UCSD-AML1 (cell line): Measurements from ENCODE around the gene EHD2.
"Not testable (repeated sequence)": the region's sequence is repeated elsewhere in the genome, so short reads cannot be mapped to it uniquely, and the experiment has no call there.

Experiments used
- DNase-seq: peaks from one replicate; lab custom pipeline; 2025; ENCODE audit not compliant: unreplicated experiment; lab: John Stamatoyannopoulos, UW

The EHD2 gene

DNA sequence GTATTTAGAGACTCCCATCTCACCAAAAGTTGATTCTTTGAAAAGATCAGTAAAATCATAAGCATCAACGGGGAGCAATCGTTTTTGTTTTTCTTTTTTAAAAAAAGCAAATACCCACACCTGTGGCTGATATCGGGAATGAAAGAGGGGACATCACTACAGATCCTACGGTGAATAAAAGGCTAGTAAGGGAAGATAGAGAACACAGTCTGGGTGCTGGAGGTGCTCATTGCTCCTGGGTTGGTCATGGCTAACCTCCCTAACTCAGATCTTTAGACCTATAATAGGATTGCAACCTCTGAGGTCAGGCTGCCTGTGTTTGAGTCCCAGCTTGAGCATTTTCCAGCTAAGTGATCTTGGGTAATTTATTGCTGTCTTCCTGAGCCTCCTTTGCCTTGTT is 1.1 kb downstream of the EHD2 start:
- DNase-seq, result no peak

DNA sequence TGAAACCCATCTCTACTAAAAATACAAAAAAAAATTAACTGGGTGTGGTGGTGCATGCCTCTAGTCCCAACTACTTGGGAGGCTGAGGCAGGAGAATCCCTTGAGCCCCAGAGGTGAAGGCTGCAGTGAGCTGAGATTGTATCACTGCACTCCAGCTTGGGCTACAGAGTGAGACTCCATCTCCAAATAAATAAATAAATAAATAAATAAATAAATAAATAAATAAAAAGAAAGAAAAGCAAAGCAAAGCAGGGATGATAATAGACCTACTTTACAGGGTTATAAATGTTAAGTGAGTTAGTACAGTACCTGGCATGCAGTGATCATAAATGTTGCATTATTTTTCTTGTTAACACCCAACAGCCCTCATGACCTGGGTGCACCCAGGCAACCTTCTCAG is 1.6 kb downstream of the EHD2 start:
- not testable (repeated sequence) for DNase-seq

DNA sequence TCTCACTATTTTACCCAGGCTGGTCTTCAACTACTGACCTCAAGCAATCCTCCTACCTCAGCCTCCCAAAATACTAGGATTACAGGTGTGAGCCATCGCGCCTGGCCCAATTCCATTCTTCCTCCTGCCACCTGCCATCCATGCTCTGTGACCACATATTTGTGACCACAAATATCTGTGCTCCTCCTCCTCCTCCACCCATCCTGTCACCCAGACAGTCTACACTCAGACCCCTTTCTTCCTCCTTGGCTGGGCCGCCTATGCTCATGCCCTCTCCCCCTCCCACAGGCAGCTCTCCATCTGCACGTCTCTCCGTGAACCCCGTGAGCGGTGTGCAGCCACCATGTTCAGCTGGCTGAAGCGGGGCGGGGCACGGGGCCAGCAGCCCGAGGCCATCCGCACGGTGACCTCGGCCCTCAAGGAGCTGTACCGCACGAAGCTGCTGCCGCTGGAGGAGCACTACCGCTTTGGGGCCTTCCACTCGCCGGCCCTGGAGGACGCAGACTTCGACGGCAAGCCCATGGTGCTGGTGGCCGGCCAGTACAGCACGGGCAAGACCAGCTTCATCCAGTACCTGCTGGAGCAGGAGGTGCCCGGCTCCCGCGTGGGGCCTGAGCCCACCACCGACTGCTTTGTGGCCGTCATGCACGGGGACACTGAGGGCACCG is 3.2 kb downstream of the EHD2 start:
- DNase-seq, result no peak

DNA sequence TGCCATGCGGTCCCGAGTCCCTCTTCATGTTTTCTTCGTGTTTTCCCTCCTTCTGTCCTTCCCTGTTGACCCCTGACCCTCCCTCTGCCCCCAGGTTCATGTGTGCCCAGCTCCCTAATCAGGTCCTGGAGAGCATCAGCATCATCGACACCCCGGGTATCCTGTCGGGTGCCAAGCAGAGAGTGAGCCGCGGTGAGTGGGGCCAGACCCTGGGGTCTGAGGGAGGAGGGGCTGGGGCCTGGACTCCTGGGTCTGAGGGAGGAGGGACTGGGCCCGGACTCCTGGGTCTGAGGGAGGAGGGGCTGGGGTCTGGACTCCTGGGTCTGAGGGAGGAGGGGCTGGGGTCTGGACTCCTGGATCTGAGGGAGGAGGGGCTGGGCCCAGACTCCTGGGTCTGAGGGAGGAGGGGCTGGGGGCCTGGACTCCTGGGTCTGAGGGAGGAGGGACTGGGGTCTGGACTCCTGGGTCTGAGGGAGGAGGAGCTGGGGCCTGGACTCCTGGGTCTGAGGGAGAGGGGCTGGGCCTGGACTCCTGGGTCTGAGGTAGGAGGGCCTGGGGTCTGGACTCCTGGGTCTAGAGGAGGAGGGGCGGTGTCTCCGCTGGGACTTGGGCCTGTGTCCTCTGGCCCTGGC is 5.3 kb downstream of the EHD2 start:
- DNase-seq, result not testable (repeated sequence)

DNA sequence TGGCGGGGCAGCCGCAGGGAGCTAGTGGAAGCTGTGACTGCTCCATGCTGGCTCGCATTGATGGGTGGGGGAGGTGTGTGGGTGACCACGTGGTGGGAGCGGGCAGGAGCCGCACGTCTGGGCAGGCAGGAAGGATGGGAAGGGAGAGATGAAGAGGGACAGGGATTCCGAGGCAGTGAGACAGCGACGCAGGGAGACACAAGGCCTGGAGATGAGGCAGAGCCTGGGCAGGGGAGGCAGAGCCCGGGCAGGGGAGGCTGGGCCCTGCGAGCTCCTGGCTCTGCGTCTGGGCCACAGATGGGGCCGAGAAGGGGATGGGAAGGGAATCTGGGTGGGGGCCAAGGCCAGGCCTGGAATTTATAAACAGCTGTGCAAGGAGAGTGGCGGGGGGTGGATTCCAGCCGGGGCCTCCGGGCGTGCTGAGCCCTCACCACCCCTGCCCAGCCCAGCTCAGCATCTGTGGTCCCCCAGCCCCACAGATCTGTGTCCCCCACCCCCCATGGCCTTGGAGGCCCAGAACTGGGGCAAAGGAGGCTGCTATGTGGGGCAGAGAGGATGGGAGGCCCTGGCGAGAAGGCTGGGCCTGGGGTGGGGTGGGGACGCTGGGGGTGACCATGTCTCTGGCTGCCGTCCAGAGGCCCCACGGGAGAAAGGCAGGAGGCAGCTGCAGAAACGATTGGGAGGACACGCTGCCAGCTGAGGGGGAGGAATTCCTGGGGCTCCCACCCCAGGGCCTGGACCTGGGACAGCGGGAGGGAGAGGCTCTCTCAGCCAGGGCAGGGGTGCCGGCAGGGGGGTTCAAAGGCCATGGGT is 6.0 kb downstream of the EHD2 start:
- no peak for DNase-seq

DNA sequence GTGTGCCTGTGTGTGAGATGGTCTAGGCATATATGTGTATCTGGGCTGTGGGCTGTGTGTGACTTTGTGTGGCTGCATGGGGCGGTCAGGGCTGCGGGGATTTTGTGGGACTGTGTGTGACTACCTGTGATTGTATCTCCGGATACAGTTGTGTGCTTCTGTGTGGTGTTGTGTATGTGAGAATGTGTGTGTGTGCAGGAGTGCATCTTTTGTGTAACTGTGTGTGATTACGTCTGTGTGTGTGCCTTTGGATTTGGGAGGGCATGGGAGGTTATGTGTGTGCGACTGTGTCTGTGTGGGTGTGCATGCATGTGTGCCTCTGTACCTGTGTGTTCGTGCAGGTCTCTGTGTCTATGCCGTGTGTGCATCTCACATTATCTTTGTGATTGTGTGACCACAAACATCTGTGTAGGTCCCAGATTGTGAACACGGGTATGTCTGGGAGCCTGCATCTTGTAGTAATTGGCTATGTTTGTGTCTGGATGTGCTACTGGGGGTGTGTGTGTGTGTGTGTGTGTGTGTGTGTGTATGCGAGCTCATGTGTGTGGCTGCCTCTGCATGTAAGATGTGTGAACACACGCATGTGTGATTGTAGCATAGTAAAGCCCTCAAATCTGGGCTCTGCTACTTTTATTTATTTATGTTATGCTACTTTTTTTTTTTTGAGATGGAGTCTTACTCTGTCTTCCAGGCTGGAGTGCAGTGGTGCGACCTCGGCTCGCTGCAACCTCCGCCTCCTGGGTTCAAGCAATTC is 7.6 kb downstream of the EHD2 start:
- no peak for DNase-seq

DNA sequence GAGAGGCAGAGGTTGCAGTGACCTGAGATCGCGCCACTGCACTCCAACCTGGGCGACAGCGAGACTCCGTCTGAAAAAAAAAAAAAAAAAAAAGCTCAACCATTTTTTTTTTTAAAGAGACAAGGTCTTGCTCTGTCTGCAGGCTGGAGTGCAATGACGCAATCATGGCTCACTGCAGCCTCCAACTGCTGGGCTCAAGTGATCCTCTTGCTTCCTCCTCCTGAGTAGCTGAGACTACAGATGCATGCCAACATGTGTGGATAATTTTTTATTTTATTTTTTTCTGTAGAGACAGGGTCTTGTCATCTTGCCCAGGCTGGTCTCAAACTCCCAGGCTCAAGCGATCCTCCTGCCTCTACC is 10.3 kb downstream of the EHD2 start:
- peak; percentile 52 for DNase-seq

DNA sequence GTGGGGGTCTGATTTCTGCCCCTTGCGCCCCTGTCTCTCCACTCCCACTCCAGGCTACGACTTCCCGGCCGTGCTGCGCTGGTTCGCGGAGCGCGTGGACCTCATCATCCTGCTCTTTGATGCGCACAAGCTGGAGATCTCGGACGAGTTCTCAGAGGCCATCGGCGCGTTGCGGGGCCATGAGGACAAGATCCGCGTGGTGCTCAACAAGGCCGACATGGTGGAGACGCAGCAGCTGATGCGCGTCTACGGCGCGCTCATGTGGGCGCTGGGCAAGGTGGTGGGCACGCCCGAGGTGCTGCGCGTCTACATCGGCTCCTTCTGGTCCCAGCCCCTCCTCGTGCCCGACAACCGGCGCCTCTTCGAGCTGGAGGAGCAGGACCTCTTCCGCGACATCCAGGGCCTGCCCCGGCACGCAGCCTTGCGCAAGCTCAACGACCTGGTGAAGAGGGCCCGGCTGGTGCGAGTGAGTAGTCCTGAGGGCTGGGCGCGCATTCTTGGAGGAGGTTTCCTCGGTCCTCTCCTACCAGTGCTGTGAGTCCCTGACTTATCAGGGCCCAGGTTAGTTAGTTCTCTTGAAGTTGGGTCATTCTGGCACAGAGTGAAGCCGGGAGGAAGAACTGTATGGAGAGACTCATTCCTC is 12.7 kb downstream of the EHD2 start:
- DNase-seq, result no peak

DNA sequence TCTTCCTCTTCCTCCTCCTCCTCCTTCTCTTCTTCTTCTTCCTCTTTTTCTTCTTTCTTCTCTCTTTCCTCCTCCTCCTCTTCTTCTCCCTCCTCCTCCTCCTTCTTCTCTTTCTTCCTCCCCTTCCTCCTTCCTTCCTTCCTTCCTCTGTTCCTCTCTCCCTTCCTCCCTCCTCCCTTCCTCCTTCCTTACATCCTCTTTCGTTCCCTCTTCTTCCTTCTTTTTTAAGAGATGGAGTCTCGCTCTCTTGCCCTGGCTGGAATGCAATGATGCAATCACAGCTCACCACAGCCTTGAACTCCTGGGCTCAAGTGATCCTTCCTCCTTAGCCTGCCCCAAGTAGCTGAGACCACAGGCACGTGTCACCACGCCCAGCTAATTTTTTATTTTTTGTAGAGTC is 13.2 kb downstream of the EHD2 start:
- peak; percentile 20 for DNase-seq

DNA sequence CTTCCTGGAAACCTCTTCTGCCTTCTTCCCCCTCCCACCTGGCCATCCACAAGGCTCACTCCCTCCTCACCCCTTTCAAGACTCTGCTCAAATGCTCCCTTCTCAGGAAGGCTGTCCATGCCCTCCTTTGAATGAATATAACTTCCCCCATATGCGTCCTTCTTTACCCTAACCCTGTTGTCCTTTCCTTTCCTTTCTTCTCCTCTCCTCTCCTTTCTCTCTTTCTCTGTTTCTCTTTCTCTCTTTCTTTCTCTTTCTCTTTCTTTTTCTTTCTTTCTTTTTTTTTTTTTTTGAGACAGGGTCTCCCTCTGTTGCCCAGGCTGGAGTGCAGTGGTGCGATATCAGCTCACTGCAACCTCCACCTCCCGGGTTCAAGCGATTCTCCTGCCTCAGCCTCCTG is 15.1 kb downstream of the EHD2 start:
- not testable (repeated sequence) for DNase-seq

DNA sequence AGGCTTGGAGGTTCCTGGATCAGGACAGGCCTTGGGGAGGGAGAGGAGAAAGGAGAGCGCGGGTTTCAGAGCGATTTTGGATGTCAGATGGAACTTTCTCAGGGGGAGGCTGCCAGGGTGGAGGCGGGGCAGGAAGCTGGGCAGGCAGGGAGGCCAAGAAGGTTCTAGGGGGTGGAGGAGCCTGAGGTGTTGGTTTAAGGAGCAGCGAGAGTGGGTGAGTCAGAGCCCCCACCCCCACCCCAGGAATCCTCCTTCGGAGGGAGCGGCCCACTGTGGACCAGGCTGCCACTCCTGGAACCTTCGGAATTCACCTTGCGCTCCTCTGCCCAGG is 16.2 kb downstream of the EHD2 start:
- DNase-seq, result peak; percentile 78

DNA sequence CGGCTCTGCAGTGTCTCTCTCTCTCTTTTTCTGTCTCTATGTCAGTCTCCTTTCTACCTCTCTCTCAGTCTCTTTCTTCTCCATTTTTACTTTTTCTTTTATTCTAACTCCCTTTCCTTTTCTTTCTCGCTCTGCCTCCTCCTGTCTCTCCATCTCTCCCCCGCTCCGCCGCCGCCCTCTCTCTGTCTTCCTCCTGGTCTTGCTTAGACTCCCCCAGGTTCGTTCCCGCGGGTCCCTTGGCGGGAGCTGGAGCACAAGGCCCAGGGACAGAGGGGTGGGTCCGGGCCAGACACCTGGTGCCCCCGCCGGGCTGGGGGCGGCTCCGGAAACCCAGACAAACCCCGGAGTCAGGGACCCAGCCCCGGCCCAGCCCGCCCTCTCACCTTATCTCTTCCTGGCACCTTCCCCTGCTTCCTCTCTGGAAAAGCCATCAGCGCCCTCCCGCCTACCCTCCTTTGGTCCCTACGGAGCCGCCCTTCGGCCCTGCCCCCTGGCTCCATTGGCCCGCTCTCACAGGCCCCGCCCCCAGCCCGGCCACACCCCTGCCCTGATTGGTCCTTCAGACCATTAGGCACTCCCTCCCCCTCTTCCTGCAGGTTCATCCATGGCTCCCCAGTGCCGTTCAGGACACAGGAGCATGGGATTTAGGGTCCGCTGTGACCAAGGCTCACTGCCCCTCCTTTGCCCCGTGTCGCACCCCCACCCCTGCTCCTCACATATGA is 16.7 kb downstream of the EHD2 start:
- DNase-seq, result peak; percentile 97

DNA sequence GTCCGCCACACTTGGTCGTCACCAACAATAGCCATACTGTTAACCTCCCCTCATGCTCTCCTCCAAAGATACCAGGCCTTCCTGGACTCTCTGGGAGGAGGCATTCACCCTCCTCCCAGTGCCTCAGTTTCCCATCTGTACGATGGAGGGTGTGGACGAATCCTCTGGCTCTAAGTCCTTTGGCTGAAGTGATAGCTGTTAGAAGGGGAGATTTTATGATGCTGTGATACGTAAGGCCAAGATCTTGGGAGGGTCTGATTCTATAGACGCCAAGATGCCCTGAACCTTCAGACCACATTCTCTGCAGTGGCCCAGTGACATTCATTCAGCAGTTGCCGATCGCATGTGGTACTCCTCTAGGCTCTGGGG is 17.3 kb downstream of the EHD2 start:
- no peak for DNase-seq

DNA sequence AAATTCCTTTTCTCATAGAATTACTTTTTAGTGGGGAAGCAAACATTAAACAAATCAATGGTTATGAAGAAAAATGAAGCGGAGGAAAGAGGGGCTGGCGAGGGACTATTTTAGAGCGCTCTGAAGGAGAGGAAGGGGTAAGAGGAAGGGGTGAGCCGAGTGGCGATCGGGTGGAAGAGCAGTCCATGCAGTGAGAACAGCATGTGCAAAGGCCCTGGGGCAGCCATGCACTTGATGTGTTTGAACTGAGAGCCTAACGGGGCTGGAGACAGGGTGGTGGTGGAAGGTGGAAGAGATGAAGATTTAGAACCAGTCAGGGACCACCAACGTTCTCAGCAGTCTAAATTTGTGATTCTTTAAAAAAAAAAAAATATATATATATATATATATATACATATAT is 17.7 kb downstream of the EHD2 start:
- no peak for DNase-seq

DNA sequence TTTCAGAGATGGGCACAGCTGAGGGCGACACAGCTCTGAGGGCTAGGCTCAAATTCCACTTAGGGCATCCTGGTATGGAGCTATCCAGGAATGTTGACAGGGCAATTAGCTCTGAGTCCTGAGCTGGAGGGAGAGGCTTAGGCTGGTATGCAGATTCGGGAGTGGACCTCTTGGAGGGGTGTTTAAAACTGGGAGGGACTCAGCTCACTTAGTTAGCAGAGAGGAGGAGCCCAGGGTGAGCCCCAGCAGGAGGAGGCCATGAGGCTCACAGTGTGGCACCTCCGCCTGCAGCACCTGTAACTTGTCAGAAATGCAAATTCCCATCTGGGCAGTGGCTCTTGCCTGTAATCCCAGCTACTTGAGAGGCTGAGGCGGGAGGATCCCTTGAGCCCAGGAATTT is 21.9 kb downstream of the EHD2 start:
- no peak for DNase-seq

DNA sequence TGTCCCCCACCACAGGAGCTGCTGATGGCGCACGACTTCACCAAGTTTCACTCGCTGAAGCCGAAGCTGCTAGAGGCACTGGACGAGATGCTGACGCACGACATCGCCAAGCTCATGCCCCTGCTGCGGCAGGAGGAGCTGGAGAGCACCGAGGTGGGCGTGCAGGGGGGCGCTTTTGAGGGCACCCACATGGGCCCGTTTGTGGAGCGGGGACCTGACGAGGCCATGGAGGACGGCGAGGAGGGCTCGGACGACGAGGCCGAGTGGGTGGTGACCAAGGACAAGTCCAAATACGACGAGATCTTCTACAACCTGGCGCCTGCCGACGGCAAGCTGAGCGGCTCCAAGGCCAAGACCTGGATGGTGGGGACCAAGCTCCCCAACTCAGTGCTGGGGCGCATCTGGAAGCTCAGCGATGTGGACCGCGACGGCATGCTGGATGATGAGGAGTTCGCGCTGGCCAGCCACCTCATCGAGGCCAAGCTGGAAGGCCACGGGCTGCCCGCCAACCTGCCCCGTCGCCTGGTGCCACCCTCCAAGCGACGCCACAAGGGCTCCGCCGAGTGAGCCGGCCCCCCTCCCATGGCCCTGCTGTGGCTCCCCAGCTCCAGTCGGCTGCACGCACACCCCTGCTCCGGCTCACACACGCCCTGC is 27.8 kb downstream of the EHD2 start:
- DNase-seq, result no peak

DNA sequence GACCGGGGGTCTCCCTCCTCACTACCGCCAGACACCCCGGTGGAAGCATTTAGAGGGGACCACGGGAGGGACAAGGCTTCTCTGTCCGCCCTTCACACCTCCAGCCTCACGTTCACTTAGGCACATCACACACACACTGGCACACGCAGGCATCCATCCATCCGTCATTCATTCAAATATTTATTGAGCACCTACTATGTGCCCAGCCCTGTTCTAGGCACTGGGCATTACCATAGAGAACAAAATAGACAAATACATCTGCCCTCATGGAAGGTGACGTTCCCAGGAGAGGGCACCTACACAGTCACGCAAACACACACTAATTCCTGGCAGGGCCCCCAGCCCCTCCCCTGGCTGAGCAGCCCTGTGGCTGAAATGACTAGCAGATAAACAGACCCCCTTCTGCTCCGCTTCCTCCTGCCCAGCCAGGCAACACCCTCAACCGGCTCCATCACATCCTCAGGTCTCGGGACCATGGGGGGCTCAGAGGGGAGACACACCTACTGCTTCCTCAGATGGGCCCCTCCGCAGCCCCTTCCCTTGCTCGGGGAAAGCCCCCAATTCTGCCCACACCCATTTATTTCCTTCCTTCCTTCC is 28.4 kb downstream of the EHD2 start:
- DNase-seq, result no peak

DNA sequence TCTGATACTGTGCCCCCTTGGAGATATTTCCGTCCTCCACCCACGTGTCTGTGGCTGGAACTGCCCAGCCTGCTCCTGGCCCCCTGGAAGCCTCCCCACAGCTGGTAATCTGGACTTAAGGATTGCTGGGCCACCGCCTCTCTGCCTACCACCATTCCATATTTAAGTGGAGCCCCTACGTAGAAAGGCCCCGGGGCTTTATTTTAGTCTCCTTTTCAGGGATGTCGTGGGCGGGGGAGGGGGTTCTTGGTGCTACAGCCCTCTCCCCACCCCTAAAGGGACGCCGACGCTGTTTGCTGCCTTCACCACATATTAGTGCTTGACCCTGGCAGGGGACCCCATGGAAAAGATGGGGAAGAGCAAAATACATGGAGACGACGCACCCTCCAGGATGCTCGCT is 29.4 kb downstream of the EHD2 start:
- DNase-seq, result no peak

DNA sequence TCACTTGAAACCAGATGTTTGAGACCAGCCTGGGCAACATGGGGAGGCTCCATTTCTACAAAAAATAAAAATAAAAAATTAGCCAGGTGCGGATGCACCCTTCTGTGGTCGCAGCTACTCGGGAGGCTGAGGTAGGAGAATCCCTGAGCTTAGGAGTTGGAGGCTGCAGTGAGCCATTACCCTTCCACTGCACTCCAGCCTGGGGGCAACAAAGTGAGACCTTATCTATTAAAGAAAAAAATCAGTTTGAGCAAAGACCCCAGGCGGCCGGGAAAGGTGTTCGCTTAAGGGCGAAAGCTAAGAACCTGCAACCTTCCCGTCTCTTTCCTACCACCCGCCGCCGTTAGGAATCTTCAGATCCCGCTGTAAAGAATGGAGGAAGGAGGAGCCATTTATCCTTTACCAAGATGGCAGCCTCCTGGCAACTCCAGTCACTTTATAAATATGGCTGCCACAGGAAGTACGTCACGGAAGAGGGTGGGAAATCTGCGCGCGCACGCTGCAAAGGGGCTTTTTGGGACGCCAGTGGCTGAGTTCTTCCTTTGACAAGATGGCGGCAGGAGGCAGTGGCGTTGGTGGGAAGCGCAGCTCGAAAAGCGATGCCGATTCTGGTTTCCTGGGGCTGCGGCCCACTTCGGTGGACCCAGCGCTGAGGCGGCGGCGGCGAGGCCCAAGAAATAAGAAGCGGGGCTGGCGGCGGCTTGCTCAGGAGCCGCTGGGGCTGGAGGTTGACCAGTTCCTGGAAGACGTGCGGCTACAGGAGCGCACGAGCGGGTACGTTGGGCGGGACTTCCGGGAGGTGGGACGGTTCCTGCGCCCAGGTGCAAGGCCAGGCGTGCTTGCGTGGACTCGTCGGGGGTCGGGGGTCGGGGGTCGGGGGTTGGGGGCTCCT is 32.0 kb downstream of the EHD2 start, which contains the start of gene NOP53:
TSS of gene NOP53 (plus strand) at position 537 of the 892 bp plus-strand sequence. CDS start at position 551, 14 bp downstream.
- peak; percentile 95 for DNase-seq
